Measurements from ENCODE around the gene ARHGAP45. TPM values are rescaled to one million over a fixed set of nuclear protein-coding genes. Genes with fewer than 3 reads are reported as not detected.

The ARHGAP45 gene
- total RNA-seq, 1 donor from 2014 or later = 83.5 TPM

DNA sequence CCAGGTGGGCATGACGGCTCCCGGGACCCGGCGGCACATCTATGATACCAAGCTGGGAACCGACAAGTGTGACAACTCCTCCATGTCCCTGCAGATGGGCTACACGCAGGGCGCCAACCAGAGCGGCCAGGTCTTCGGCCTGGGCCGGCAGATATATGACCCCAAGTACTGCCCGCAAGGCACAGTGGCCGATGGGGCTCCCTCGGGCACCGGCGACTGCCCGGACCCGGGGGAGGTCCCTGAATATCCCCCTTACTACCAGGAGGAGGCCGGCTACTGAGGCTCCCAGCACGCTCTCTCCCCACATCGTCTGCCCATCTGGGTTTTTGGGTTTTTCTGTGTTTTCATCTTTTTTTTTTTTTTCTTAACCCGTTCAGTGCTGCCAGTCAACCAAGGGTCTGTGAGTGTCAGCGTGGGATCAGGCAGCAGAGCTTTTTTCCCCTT lies 29.3 kb upstream of the ARHGAP45 start:
- Histone ChIP-seq H3K27ac (peak overlapping the region; percentile 79), H3K4me3 (no peak overlapping the region), H3K27me3 (ENCODE audit: low read depth) (no peaks in the 10 kb centered on the region), H3K36me3 (peaks cover 47% of the 10 kb centered on the region), H3K9me3 (no peaks in the 10 kb centered on the region), H3K4me1 (peaks cover 40% of the 10 kb centered on the region)
- ATAC-seq (no peak), DNase-seq (no peak)
- intact Hi-C loops (cut with DNase I) = no loop called here
- TF ChIP-seq, protein P1, sequence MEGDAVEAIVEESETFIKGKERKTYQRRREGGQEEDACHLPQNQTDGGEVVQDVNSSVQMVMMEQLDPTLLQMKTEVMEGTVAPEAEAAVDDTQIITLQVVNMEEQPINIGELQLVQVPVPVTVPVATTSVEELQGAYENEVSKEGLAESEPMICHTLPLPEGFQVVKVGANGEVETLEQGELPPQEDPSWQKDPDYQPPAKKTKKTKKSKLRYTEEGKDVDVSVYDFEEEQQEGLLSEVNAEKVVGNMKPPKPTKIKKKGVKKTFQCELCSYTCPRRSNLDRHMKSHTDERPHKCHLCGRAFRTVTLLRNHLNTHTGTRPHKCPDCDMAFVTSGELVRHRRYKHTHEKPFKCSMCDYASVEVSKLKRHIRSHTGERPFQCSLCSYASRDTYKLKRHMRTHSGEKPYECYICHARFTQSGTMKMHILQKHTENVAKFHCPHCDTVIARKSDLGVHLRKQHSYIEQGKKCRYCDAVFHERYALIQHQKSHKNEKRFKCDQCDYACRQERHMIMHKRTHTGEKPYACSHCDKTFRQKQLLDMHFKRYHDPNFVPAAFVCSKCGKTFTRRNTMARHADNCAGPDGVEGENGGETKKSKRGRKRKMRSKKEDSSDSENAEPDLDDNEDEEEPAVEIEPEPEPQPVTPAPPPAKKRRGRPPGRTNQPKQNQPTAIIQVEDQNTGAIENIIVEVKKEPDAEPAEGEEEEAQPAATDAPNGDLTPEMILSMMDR (IDR thresholded peaks at IDR 0.05) = no peak

DNA sequence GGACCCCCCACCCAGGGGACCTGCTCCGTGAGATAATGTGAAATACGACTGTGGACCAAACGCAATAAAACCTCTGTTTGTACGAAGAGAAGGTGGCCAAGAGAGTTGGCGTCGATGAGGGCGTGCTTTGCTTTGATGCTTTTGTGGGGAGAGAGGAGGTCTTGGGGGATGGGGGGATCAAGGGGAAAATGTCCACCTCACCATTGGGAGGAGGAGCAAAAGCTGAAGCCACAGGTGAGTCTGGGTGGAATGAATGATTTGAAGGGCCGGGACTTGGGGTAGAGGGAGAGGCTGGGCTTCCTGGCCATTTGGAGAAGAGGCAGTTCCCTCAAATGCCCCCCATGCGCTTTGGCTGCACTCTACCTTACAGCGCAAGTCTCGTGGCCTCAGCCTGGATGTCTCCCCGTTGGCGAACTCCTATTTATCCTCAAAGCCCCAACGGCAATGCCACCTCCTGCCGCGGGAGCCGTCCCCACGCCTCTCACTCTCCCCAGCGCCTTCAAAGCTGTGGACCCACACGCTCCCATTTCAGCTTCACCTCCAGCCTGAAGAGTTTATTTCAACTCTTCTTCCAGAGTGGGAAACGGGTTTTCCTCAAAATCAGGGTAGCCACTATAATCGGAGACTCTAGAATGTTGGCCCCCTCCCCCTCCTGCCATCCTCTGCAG lies 27.9 kb upstream of the ARHGAP45 start:
- Histone ChIP-seq H3K4me1 (peaks cover 40% of the 10 kb centered on the region), H3K27me3 (ENCODE audit: low read depth) (no peaks in the 10 kb centered on the region), H3K9me3 (no peaks in the 10 kb centered on the region), H3K27ac (peak overlapping the region; percentile 79), H3K36me3 (peaks cover 39% of the 10 kb centered on the region), H3K4me3 (peak overlapping the region; percentile 74)
- ATAC-seq = no peak
- TF ChIP-seq, protein P1 (IDR thresholded peaks at IDR 0.05) = no peak
- intact Hi-C loops (cut with DNase I) = no loop called here
- no peak for DNase-seq

DNA sequence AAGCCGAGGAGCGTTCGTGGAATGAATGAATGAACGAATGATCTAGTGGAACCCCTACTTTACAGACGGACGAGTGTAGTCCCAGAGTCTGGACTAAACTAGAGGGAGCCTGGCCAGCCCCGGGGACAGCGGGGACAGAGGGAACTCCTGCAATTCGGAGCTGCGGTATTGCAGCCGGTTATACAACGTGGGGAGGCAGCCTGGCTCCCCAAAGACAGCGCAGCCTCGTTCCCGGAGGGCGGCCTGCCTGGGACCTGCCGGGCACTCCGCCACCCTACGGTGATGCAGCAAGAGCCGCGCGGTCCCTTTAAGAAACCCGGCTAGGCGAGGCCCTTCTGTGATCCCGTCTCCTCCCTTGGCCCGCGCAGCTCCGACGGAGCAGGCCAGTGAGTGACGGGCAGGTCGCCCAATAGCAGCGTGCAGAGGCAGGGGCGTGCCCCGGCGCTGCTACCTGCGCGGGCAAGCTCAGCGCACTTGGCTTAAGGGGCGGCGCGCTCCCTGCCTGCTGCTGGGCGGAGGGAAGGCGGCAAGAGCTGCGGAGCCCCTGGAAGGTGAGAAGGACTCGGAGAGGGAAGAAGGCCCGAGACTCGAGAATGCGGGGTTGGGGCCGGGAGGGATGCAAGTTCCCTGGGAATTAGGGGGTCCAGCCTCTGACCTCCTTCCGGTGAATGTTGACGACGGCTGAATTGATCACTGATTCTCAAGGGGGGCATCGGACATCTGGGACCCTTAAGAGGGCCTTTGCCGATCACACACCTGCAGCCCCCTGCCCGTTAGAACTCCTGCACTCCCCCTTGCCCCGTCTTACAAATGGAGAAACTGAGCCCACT lies 27.1 kb upstream of the ARHGAP45 start, which contains the start of gene ABCA7:
TSS of gene ABCA7 (plus strand) at position 462 of the 830 bp plus-strand sequence. CDS start 1,255 bp downstream, outside the sequence.
- Histone ChIP-seq H3K9me3 (no peaks in the 10 kb centered on the region), H3K27me3 (ENCODE audit: low read depth) (no peaks in the 10 kb centered on the region), H3K4me1 (peaks cover 40% of the 10 kb centered on the region), H3K27ac (peak within 1 kb of the TSS; percentile 79), H3K4me3 (peak within 1 kb of the TSS; percentile 74), H3K36me3 (peaks cover 44% of the 10 kb centered on the region)
- intact Hi-C loops (cut with DNase I) = no loop called here
- DNase-seq (peak; percentile 99), ATAC-seq (peak; percentile 96)
- TF ChIP-seq, protein P1 (IDR thresholded peaks at IDR 0.05) = no peak

DNA sequence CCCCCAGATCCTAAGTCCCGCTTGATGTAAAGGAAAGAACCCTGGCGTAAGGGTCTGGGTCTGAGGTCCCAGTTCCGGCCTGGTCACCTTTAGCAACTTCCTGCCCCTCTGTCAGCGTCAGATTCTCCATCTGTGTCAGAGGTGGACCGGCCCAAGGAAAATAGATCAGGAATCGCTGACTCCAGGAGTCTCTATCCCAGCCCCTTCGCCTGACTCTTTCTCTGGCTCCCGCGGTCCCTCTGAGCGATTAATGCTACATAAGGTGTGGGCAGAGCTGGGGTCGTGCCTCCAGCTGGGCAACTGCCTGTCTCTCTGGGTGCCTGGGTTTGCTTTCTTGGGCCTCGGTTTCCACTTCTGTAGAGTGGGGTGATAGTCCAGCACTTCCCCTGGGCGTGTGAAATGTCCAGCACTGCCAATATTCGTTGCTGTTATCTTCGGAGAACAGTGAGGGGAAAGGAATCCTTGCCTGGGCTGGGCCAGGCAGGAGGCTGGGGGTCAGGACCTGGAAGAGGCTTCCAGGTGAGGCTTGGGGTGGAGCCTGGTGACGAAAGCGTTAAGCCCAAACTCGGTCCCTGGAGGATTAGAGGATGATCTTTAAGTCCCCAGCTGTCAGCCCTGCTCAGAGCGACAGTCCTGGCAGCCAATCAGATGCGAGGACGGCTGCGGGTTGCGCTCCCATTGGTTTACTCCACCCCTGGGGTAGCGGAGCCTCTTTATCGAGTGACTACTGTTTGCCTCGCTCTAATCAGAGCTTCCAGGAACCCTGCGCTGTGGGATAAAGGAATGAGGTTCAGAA lies 26.3 kb upstream of the ARHGAP45 start:
- Histone ChIP-seq H3K36me3 (peaks cover 40% of the 10 kb centered on the region), H3K4me1 (peaks cover 40% of the 10 kb centered on the region), H3K27ac (peak overlapping the region; percentile 79)

More for the DNA sequence above, 26.3 kb upstream of the ARHGAP45 start:
- TF ChIP-seq, protein P1 (IDR thresholded peaks at IDR 0.05) = no peak
- DNase-seq (peak; percentile 93), ATAC-seq (peak; percentile 78 to 85)
- Histone ChIP-seq H3K4me3 (peak overlapping the region; percentile 74), H3K9me3 (no peaks in the 10 kb centered on the region), H3K27me3 (ENCODE audit: low read depth) (no peaks in the 10 kb centered on the region)
- intact Hi-C loops (cut with DNase I) = no loop called here
